Mucosa of rectum (tissue), 2 donors: ENCODE data around the gene BPIFB3.

Experiments
- H3K27ac ChIP-seq, 2 donors: one replicate each; pipeline ENCODE4 v1.7.0; 2013; ENCODE audit warnings: inconsistent platforms in 2 of 2, low read depth in 2 of 2, low read length in 2 of 2
- H3K27me3 ChIP-seq, 2 donors: one replicate each; pipeline ENCODE4 v1.7.0; 2013; ENCODE audit warnings: low read length in 2 of 2; ENCODE audit not compliant: control insufficient read depth in 2 of 2, insufficient read depth in 2 of 2
- H3K36me3 ChIP-seq, 2 donors: one replicate each; pipeline ENCODE4 v1.7.0; 2013; ENCODE audit warnings: low read length in 2 of 2; ENCODE audit not compliant: control insufficient read depth in 2 of 2, insufficient read depth in 2 of 2
- H3K4me1 ChIP-seq, 2 donors: one replicate each; pipeline ENCODE4 v1.7.0; 2013; ENCODE audit warnings: low read length in 2 of 2, mild to moderate bottlenecking in 1 of 2; ENCODE audit not compliant: control insufficient read depth in 2 of 2, insufficient read depth in 2 of 2
- H3K4me3 ChIP-seq, 2 donors: one replicate each; pipeline ENCODE4 v1.7.0; 2013; ENCODE audit warnings: low read length in 2 of 2
- H3K9ac ChIP-seq, 2 donors: one replicate each; pipeline ENCODE4 v1.7.0; 2013; ENCODE audit warnings: low read length in 2 of 2, low read depth in 1 of 2, mild to moderate bottlenecking in 1 of 2
- H3K9me3 ChIP-seq, 2 donors: one replicate each; pipeline ENCODE4 v1.7.0; 2013; ENCODE audit warnings: low read length in 2 of 2; ENCODE audit not compliant: control insufficient read depth in 2 of 2
- donor health status: healthy.
- donor health status: Normal muscosa, but diverticular disease.

Gene BPIFB3, protein sequence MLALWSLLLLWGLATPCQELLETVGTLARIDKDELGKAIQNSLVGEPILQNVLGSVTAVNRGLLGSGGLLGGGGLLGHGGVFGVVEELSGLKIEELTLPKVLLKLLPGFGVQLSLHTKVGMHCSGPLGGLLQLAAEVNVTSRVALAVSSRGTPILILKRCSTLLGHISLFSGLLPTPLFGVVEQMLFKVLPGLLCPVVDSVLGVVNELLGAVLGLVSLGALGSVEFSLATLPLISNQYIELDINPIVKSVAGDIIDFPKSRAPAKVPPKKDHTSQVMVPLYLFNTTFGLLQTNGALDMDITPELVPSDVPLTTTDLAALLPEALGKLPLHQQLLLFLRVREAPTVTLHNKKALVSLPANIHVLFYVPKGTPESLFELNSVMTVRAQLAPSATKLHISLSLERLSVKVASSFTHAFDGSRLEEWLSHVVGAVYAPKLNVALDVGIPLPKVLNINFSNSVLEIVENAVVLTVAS

GRCh38 chr20:33053291-33054106, at the start of gene BPIFB3:
TSS of gene BPIFB3 (plus strand) at chr20:33053903. CDS start at chr20:33055436, 1,533 bp downstream.
- H3K36me3 ChIP-seq = no peaks in the 10 kb centered on the region
- H3K27me3 ChIP-seq = no peaks in the 10 kb centered on the region
- no peaks in the 10 kb centered on the region for H3K9me3 ChIP-seq
- H3K9ac ChIP-seq = no peak within 1 kb of the TSS
- no peaks in the 10 kb centered on the region for H3K4me1 ChIP-seq
- no peak within 1 kb of the TSS for H3K4me3 ChIP-seq
- H3K27ac ChIP-seq = no peak within 1 kb of the TSS

DNA sequence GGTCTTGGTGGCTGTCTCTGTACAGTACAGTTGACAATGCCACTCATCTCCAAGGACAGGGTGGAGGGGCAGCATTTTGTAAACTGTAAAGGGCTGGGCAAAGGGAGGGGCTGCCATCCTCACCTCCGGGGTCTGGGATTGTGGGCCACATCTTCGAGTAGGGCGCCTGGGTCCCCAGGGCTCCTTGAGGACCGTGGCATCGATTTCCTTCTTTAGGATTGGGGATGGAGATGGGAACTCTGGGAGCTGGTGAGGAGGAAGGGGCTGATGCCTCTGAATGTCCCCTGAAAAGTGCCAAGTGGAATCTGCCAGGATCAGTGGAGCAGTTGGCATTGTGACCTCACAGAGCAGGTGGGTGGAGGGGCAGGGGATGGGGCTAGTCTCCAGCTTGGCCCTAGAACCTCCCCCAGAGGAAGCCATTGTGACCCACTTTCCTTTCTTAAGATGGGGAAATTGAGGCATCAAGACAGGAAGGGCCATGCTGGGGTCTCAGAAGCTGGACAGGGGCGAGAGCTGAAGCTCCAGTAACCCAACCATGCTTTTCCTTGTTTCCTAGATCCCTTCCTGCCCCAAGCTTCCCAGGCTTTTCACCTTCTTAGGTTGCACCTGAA, 49.5 kb upstream of the BPIFB3 start, which contains the start of gene SUN5:
Gene SUN5, minus strand, starts transcription at position 293 of the 611 bp plus-strand sequence. Its CDS starts 93 bp downstream, at position 200.
- H3K9me3 ChIP-seq = no peaks in the 10 kb centered on the region
- peaks cover 0 to 4% of the 10 kb centered on the region in 2 donors for H3K4me1 ChIP-seq
- H3K9ac ChIP-seq = no peak within 1 kb of the TSS
- H3K27ac ChIP-seq = no peak within 1 kb of the TSS
- no peaks in the 10 kb centered on the region for H3K27me3 ChIP-seq
- H3K4me3 ChIP-seq = no peak within 1 kb of the TSS
- H3K36me3 ChIP-seq = no peaks in the 10 kb centered on the region

DNA sequence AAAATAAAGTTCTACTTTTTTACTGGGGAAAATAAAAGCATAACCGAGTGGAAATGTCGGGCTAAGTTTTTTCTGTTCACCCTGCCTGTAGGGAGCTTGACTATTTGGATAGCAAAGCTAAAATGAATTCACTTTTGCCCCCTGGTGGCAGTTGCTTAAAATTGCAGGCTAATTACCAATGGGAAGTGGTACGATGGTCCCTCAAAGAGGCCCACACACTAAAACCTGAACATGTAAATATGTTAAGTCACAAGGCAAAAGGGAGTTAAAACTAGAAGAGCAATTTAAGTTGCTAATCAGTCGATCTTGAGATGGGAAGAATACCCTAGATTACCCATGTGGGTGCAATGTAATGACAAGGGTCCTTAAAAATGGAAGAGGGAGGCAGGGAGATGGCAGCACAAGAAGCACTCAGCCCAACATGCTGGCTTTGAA, 48.6 kb upstream of the BPIFB3 start:
- Histone ChIP-seq H3K27me3 (no peaks in the 10 kb centered on the region), H3K4me3 (no peak overlapping the region), H3K4me1 (no peaks in the 10 kb centered on the region), H3K27ac (no peak overlapping the region), H3K36me3 (no peaks in the 10 kb centered on the region), H3K9ac (no peak overlapping the region), H3K9me3 (no peaks in the 10 kb centered on the region)

DNA sequence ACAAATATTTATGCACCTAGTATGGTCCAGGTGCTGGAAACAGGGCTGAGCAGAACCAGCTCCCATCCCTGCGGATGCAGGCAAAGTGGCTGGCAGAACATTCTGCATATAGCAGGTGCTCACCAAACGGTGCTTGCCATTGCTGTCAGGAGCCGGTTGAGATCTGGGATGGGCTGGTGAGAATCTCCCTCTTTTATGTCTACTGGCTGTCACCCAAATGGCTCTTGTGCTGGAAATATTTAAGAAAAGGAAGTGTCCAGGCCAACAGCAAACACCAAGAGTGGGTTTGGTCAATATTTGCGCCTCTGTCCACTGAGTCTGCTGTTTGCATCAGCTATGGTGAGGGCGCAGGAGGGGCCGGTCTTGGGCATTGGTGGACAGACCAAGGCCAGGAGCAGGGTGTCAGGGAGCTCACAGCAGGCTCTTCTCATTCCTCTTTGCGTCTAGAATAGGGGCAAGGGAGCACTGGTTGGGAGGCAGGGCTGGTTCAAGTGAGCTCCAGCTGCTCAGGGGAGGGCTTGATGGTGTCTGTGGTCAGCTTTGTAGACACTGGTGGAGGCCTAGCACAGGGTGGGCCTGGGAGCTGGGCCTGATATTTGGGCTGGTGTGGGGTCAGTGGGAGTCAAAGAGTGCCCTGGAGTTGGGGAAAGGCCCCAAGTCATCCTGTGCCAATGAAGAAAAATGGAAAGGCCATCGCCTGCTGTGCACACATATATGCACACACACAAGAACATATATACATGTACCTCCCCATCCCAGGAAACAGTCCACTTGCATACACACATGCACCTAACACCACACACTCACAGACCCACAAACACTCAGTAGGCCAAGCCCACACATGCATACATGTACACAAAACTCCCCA, 47.6 kb upstream of the BPIFB3 start:
- H3K4me1 ChIP-seq = no peaks in the 10 kb centered on the region
- H3K36me3 ChIP-seq = no peaks in the 10 kb centered on the region
- H3K9me3 ChIP-seq = no peaks in the 10 kb centered on the region
- no peaks in the 10 kb centered on the region for H3K27me3 ChIP-seq
- H3K4me3 ChIP-seq = no peak overlapping the region
- no peak overlapping the region for H3K9ac ChIP-seq
- H3K27ac ChIP-seq = no peak overlapping the region

DNA sequence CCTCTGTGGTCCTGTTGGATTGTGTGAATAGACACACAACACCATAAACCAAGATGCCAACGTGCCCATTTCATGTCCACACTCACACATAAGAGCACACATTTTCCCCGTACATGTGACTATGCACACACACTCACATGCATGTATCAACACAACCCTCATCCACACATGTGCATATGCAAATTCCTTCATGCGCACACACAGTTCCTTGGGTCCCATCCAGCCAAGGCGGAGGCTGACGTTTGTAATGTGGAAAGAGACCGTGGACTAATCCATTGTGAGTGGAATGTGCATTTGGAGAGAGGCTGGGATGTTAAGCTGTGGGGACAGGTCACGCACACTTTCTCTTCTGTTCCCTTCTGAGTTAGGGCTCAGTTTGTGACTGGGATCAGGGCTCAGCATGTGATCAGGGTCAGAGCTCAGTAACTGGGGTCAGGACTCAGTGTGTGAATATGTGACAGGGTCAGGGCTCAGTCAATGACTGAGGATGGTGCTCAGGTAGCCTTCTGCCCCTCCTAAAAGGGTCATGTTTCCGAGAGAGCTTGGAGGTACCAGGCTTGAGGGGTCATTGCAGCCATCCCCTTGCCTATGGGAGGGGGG, 46.8 kb upstream of the BPIFB3 start:
- H3K27ac ChIP-seq = no peak overlapping the region
- H3K36me3 ChIP-seq = no peaks in the 10 kb centered on the region
- H3K27me3 ChIP-seq = no peaks in the 10 kb centered on the region
- H3K4me3 ChIP-seq = no peak overlapping the region
- no peak overlapping the region for H3K9ac ChIP-seq
- no peaks in the 10 kb centered on the region for H3K4me1 ChIP-seq
- H3K9me3 ChIP-seq = no peaks in the 10 kb centered on the region

GRCh38 chr20:33007376-33008335, 46.0 kb upstream of the BPIFB3 start, which contains the start of gene BPIFB2:
TSS of gene BPIFB2 (plus strand) at chr20:33007704. CDS start at chr20:33008575, 871 bp downstream.
- Histone ChIP-seq H3K9me3 (no peaks in the 10 kb centered on the region), H3K4me1 (no peaks in the 10 kb centered on the region), H3K36me3 (no peaks in the 10 kb centered on the region), H3K9ac (no peak within 1 kb of the TSS), H3K27me3 (no peaks in the 10 kb centered on the region), H3K27ac (no peak within 1 kb of the TSS), H3K4me3 (no peak within 1 kb of the TSS)

DNA sequence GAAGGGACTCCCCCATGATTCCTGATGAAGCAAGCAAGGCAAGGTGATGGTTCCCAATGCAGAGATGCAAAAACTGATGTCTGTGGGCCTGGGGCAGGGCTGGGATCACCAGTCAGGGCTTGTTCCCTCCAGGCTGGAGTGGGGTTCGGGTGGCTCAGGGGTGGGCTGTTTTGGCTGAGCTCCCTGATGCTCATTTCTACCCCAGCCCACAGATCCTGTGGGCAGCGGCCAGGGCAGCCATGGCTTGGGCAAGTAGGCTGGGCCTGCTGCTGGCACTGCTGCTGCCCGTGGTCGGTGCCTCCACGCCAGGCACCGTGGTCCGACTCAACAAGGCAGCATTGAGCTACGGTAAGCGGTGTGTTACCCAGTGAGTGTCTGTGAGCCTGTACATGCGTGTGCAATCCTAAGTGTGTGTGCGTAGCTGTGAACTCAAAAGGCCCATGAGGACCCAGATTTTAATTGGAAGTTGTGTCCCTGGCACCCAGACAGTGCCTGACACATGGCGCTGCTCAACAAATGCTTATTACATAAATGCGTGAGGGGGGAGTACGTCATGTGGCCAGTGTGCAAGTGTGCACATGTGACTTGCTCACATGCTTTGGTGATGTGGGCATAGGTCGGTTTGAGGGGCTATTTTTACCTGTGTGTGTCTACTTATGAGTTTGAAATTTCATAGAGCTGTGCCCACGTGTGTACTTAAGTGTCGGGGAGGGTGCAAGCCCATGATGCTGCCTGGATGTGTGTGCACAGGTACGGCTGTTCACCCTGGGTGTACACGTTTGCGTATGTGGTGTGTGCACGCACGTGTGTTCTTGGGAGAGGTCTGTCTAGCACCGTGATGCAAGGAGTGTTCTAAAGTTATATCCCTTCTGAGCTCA, 45.1 kb upstream of the BPIFB3 start:
- no peaks in the 10 kb centered on the region for H3K4me1 ChIP-seq
- no peak overlapping the region for H3K9ac ChIP-seq
- H3K36me3 ChIP-seq = no peaks in the 10 kb centered on the region
- no peak overlapping the region for H3K27ac ChIP-seq
- H3K9me3 ChIP-seq = no peaks in the 10 kb centered on the region
- H3K4me3 ChIP-seq = no peak overlapping the region
- H3K27me3 ChIP-seq = no peaks in the 10 kb centered on the region
